Endothelial cell of umbilical vein (primary cell): ENCODE results near the gene RPS15A.

Experiments used
- EZH2 ChIP-seq: IDR thresholded peaks from 2 replicates; pipeline ENCODE4 v1.6.1; 2012; ENCODE audit warnings: borderline replicate concordance, low read depth, mild to moderate bottlenecking, moderate library complexity, low read length, inconsistent platforms; ENCODE audit not compliant: severe bottlenecking
- GATA2 ChIP-seq: IDR thresholded peaks from 2 replicates; pipeline ENCODE4 v1.7.0; 2011; ENCODE audit warnings: low read depth, mild to moderate bottlenecking, moderate library complexity, mixed read lengths, low read length; ENCODE audit not compliant: insufficient read length, insufficient read depth
- MAX ChIP-seq: IDR thresholded peaks from 2 replicates; pipeline ENCODE4 v1.6.1; 2011; ENCODE audit not compliant: insufficient read depth, insufficient read length
- MYC ChIP-seq: IDR thresholded peaks from one replicate; pipeline ENCODE4 v1.6.1; 2011; ENCODE audit warnings: mild to moderate bottlenecking, low read depth, low read length
- POLR2A ChIP-seq: IDR thresholded peaks from 2 replicates; pipeline ENCODE4 v1.6.1; 2012; ENCODE audit warnings: low read depth, mild to moderate bottlenecking, control low read depth, low read length
- POLR2AphosphoS5 ChIP-seq: IDR thresholded peaks from 2 replicates; pipeline ENCODE4 v1.6.1; 2012; ENCODE audit warnings: low read depth, mild to moderate bottlenecking, control low read depth, low read length, moderate library complexity; ENCODE audit not compliant: insufficient read depth
- TF ChIP-seq, protein P1 (sequence below), 2 donors: IDR thresholded peaks; 1 replicate in 1 of 2; 2 replicates in 1 of 2; pipeline ENCODE4 v1.5.1; 2011; ENCODE audit warnings: low read length in 2 of 2, mild to moderate bottlenecking in 2 of 2, moderate library complexity in 2 of 2, control low read depth in 1 of 2, inconsistent platforms in 1 of 2, low read depth in 1 of 2; ENCODE audit not compliant: insufficient read depth in 1 of 2; ENCODE audit errors: extremely low read depth in 1 of 2

GRCh38 chr16:18811925-18812324, 21.8 kb upstream of the RPS15A start:
- no peak for TF ChIP-seq POLR2AphosphoS5
- no peak for TF ChIP-seq POLR2A
- TF ChIP-seq, protein P1, sequence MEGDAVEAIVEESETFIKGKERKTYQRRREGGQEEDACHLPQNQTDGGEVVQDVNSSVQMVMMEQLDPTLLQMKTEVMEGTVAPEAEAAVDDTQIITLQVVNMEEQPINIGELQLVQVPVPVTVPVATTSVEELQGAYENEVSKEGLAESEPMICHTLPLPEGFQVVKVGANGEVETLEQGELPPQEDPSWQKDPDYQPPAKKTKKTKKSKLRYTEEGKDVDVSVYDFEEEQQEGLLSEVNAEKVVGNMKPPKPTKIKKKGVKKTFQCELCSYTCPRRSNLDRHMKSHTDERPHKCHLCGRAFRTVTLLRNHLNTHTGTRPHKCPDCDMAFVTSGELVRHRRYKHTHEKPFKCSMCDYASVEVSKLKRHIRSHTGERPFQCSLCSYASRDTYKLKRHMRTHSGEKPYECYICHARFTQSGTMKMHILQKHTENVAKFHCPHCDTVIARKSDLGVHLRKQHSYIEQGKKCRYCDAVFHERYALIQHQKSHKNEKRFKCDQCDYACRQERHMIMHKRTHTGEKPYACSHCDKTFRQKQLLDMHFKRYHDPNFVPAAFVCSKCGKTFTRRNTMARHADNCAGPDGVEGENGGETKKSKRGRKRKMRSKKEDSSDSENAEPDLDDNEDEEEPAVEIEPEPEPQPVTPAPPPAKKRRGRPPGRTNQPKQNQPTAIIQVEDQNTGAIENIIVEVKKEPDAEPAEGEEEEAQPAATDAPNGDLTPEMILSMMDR (IDR thresholded peaks at IDR 0.05; ENCODE audit: extremely low read depth in 1 of 2, insufficient read depth in 1 of 2, low read depth in 1 of 2, low read length in 2 of 2): no peak
- no peak for TF ChIP-seq MYC
- TF ChIP-seq EZH2: no peak
- no peak for TF ChIP-seq GATA2
- no peak for TF ChIP-seq MAX
